Stimulated activated CD8-positive, alpha-beta memory T cell treated with anti-CD3 and anti-CD28 coated beads, Interleukin-2, amount 100 ng/mL, for 1 hour (primary cell): ENCODE data around the gene CEP170.
A peak's percentile ranks its signal among the peaks of the same experiment; 100 is the strongest.
"Not testable (repeated sequence)": the region's sequence is repeated elsewhere in the genome, so short reads cannot be mapped to it uniquely, and the experiment has no call there.

ENCODE experiments used
- DNase-seq, 2 donors: peaks; one replicate each; pipeline ENCODE4 v3.0.0-alpha.2; 2020; ENCODE audit warnings: low read depth in 2 of 2

The CEP170 gene

GRCh38 chr1:243173758-243174369 is 81.2 kb downstream of the CEP170 start:
- DNase-seq = not testable (repeated sequence)

- DNase-seq = not testable (repeated sequence)
These were observed 90.2 kb downstream of the CEP170 start for GRCh38 chr1:243164911-243165310.

GRCh38 chr1:243150906-243151305 is 104.2 kb downstream of the CEP170 start:
- not testable (repeated sequence) for DNase-seq

DNA sequence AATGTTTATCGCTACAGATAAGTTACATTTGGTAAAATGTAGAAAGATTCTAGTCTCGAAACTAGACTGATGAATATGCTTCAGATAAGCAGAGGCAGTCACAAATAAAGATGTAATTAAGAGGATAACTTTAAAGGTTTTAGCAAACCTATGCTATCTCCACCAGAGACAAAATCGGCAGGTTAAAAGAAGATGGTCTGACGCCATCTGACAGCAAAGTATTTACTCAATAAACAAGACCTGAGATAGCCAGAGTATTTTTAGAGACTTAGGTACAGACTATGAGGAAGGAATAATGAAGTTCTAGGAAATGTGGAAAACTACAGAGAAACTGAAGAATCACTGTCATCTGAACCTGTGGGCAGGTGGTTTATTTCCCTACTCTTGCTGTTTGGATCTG is 106.0 kb downstream of the CEP170 start:
- DNase-seq = not testable (repeated sequence)

DNA sequence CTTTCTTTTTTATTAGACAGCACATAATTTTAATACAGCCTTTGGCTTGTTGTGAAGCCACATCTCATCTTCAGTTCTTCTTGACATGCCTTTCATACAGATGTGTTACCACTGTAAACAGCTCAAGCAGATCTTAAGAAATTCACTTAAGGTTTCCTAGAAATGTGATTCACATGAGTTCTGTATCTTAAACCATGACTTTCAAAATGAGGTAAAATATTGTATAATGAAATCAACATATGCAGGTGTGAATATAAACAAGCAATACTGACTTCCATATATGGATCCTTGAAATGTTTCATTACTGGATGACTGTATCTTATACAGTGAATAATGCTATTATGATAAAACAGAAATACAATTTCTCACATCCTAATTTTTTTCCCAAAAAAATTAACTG is 107.7 kb downstream of the CEP170 start:
- DNase-seq = not testable (repeated sequence)

DNA sequence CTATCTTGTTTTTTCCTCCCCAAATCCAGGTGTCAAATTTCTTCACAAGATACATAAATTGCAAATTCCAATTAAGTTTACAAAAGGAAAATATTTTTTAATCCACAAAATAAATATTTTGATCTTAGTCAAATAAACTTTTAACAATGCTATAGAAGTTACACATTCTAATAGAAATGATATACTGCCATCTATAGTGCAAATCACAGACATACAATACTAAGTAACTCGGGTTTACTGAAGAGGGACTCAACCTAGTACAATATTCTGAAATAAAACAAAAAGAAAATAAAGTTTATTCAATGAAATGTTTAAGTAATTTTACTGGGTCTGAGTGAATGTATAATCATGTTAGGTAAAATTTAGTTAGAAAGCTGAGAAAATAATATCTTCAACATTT is 114.6 kb downstream of the CEP170 start:
- DNase-seq = not testable (repeated sequence)

DNA sequence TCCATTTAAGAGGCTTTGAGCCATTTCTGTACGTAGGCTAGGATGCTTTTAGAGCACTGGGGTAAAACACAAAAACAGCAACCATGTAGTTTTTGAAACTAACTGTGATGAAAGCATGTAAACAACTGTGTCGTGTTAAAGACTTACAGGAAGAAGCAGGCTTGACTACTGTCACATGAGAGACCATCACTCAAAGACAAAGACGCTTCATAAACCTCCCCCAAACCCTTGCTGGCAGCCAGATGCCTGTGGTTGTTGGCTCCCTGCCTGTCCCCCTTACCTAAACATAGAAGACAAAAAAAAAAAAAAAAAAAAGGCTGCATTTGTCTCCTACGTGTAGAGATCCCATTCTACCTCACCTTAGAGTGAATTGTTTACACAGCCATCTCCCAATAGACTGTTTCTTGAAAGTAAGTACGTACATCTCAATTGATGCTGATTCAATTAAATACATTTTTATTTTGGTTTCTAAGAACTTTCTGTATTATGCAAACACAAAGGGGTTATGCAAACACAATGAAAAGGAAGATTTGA is 132.1 kb downstream of the CEP170 start:
- DNase-seq = not testable (repeated sequence)

GRCh38 chr1:243121939-243122338 is 133.1 kb downstream of the CEP170 start:
- DNase-seq = not testable (repeated sequence)

- not testable (repeated sequence) for DNase-seq
These were observed 136.3 kb downstream of the CEP170 start for GRCh38 chr1:243118601-243119322.

GRCh38 chr1:243116187-243116586 is 138.9 kb downstream of the CEP170 start:
- DNase-seq = not testable (repeated sequence)

DNA sequence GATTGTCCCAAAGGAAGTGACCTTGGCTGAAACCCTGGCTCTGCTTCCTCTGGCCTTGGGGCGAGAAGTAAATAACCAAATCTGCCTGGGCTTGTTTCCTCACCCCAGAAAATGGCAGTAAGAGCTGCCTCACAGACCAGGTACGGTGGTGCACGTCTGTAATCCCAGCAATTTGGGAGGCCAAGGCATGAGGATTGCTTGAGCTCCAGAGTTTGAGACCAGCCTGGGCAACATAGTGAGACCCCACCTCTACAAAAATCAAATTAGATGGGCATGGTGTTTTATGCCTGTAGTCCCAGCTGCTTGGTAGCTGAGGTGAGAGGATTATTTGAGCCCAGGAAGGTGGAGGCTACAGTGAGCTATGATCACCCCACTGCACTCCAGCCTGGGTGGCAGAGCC is 140.3 kb downstream of the CEP170 start:
- DNase-seq = not testable (repeated sequence)

DNA sequence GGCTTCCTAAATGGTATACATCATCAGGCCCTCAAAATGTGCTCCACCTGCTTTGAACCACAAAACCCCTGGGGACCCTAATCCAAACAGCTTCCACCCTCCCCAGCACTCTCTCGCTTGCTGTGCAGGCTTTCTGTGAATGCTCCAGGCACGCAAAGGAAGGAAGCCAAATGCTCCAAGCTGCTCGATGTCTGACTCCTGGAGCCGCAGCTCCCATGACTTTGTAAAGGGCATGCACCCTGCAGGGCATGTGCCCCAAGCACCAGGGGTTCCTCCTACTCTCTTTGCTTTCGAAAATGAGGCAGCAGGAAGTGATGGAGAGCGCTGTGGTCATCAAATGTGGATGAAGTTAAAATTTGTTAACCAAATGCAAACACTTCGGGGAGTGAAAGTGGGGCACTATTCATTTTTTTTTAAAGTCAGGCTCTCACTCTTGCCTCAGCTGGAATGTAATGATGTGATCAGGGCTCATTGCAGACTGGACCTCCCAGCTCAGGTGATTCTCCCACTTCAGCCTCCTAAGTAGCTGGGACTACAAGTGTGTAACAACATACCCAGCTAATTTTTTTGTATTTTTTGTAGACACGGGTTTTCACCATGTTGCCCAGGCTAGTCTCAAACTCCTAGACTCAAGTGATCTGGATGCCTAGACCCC is 140.9 kb downstream of the CEP170 start:
- not testable (repeated sequence) for DNase-seq

GRCh38 chr1:243107171-243107570 is 147.9 kb downstream of the CEP170 start:
- DNase-seq = not testable (repeated sequence)

DNA sequence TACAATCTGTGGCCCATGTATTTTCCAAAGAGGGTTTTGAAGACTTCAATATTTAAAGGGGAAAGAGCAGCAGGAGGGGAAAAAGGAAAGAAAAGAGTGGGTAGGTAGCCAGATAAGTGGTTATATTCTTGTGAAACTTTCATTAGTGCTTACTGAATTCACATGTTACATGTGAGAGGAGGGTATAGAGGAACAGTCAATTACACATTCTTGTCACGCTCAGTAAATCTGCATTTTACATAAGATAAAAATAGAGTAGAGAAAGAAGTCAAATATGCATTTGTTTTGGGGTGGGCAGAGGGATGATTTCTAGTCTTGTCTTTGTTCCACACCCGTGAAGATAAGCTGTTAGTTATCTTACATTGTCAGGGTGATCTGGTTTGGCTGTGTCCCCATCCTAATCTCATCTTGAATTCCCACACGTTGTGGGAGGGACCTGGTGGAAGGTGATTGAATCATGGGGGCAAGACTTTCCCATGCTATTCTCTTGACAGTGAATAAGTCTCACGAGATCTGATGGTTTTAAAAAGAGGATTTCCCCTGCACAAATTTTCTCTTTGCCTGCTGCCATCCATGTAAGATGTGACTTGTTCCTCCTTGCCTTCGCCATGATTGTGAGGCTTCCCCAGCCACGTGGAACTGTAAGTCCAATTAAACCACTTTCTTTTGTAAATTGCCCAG is 149.3 kb downstream of the CEP170 start:
- not testable (repeated sequence) for DNase-seq

GRCh38 chr1:243105104-243105503 is 150.0 kb downstream of the CEP170 start:
- not testable (repeated sequence) for DNase-seq

DNA sequence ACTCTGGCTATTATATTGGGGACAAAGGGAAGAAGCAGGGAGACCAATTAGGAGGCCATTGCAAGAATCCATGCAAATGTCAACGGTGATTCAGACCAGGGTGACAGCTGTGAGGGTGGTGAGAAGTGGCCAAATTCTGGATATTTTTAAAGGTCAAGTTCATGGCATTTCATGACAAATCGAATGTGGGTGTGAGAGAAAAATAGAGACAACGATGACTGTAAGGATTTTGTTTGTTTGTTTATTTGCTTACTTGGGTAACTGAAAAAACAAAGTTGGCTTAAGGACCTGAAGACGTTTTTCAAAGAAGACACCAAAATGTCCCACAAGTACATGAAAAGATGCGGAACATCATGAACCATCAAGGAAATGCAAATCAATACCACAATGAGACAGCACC is 150.6 kb downstream of the CEP170 start:
- not testable (repeated sequence) for DNase-seq

GRCh38 chr1:243101551-243102050 is 153.5 kb downstream of the CEP170 start:
- DNase-seq = peak; percentile 22 to 45

- DNase-seq = not testable (repeated sequence)
These were observed 167.7 kb downstream of the CEP170 start for GRCh38 chr1:243087368-243087767.
